HG03460 (cell line): ENCODE data around the gene PAK1.

ENCODE experiments used
- ATAC-seq: cut with Tn5 transposase; IDR thresholded peaks from one replicate; pipeline ENCODE4 v1.9.1; 2021; ENCODE audit not compliant: unreplicated experiment

The PAK1 gene

GRCh38 chr11:77440678-77441077 lies 33.2 kb downstream of the PAK1 start:
- no peak for ATAC-seq

DNA sequence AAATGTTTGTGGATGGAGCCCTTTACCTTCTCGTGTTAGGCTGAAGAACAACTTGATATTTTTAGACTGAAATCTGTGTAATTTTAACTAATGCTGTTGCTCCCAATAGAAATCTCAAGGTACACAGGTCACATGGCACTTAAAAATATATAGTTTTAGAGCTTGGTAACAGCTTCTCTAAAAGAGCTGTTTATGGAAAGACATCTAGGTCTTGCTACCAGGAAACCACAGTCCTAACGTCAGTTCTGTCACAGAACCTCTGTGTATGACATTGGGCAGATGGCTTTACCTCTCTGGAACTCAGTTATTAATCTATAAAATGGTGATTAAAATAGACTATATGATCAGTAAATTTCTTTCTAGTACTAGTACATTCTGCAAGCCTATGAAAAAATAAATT lies 35.4 kb downstream of the PAK1 start:
- ATAC-seq: no peak

- ATAC-seq: no peak
These were observed 36.9 kb downstream of the PAK1 start for GRCh38 chr11:77436969-77437368.

GRCh38 chr11:77436506-77436905 lies 37.4 kb downstream of the PAK1 start:
- ATAC-seq: no peak

- ATAC-seq: no peak
These were observed 37.9 kb downstream of the PAK1 start for GRCh38 chr11:77435972-77436371.

GRCh38 chr11:77431813-77432212 lies 42.1 kb downstream of the PAK1 start:
- ATAC-seq: no peak

GRCh38 chr11:77428598-77428997 lies 45.3 kb downstream of the PAK1 start:
- no peak for ATAC-seq

DNA sequence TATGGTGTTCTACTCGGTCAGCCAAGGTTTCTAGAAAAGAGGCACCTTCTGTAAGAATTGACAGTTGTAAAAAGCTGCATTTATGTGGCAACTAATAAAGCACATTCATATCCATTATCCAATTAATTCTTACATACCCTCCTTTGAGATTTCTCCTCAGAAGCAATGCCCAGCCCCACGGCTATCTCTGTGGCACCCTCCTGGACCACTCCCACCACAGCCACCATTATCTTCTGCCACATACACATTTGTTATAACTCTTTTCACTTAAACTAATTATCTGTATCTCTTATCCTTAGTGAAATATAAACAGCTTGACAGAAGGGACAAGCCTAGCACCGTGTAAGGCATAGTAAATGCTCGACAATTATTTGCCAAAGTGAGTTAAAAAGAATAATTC lies 48.5 kb downstream of the PAK1 start:
- ATAC-seq: no peak

DNA sequence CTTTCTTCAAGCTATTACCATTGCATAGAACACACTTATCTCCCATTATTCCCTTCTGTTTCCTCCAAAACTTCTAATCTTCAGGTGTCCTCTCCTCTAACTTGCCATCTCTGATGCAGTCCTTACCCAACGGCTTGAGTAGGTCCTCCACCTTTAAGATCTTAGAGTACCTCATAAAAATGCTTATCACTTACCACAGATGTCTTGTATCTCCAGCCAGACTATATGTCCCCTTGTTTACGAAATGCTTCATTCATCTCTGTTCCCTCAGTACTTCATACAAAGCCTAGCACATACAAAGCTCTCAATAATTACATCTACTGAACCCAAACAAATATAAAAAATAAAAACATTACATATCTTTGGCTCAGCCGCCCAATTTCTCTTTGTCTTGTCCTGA lies 49.2 kb downstream of the PAK1 start:
- no peak for ATAC-seq

- no peak for ATAC-seq
These were observed 50.3 kb downstream of the PAK1 start for GRCh38 chr11:77423624-77424023.

DNA sequence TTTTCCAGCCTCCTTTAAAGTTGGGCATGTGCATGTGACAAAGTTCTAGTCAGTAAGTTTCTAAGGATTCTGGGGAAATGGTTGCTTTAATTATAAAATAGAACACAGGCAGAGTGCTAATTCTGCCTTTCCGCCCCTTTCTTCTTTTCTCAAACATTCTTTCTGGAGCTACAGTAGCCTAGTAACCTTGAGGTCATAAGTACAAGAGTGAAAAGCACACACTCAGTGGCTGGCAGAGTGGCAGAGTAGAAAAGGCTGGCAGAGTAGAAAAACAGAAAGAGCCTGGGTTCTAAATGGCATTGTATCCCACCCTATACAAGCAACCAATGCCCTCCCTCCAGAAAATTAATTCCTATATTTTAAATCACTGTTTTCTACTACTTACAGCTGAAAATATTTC lies 51.2 kb downstream of the PAK1 start:
- ATAC-seq: no peak

DNA sequence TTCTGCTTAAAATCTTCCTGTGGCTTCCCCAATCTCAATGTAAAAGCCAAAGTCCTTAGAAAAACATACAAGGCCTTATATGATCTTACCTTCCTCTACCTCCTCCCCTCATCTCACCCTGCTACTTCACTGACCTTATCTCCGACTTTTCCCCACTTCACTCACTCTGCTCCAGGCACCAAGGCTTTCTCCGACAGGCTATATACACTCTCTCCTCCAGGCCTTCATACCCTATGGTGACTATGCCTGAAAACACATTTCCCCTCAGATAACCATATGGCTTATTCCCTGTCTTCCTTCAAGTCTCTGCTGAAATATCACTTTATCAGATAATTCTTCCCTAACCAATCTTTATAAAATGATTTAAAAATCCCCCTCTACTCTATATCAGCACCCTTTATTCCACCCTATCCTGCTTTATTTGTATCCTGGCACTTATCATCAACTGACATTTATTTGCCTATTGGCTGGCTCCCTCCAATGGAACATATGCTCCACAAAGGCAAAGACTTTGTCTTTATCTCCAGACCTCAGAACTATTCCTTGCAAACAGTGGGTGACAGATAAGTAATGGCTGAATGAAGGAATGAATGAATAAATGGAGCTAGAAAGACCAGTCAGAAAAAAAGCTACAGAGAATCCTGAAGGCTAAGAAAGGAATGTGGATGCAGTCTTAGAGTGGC lies 52.7 kb downstream of the PAK1 start:
- no peak for ATAC-seq

GRCh38 chr11:77418971-77419597 lies 54.8 kb downstream of the PAK1 start:
- ATAC-seq: peak; percentile 47

DNA sequence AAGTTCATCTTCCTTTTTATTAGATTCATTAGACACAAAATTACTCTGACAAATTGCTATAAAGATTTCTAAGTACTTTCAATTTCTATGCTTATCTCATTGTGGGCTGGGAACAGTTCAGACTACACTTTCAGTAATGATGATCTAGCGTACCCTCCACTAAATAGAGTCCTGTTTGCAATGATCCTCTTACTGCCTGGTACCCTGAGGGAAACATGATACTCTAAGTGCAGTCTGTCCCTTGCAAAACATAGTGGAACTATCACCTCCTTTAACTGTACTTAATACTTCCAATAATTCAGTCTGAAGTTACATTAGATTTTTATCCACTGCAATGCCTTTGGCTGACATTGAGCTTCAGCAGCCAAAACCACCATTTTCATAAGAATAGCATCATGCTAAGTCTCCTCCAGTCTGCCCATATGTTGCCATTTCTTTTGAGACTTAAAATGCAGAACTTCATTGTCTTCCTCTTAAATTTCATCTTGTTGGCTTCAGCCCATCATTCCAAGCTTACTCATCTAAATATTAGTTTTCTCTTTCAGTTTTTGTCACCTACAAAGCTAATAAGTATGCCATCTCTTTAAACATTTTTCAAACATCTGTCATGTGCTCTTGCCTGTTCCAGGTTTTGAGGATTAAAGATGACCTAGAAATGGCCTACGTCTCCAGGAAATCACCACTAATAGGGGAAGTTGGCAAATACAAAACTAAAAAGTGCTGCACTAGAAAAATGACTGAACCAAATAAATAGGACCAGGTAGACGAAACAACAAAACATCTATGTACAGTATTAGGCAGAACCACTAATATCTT lies 55.5 kb downstream of the PAK1 start:
- ATAC-seq: peak; percentile 74

- ATAC-seq: no peak
These were observed 57.5 kb downstream of the PAK1 start for GRCh38 chr11:77416357-77416756.

DNA sequence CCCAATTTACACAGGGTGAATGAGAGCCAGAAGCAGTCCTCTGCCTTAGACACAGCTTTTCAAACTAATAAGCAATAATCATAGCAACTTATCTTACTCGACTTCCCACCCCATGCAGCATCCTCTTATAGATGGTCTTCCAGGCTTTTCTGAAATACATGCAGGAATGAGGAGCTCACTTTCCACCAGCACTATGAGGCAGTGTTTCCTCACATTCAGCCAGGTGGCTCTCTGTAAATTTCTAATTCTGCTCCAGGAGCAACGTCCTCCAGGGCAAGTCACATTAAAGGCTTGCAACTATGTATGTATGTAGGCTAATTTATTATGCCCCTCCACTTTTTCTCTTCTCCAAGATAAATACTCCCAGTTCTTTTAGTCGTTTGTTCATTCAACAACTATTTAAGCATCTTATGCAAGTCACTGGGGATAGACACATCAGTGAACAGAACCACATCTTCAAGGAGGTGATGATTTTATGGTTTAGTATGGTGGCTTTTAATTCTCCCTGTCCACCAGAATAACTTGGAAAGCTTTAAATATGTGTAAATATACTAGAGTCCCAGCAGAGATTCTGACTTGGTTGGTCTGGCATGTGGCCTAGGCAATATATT lies 59.9 kb downstream of the PAK1 start:
- ATAC-seq: no peak

GRCh38 chr11:77412814-77413213 lies 61.1 kb downstream of the PAK1 start:
- no peak for ATAC-seq

DNA sequence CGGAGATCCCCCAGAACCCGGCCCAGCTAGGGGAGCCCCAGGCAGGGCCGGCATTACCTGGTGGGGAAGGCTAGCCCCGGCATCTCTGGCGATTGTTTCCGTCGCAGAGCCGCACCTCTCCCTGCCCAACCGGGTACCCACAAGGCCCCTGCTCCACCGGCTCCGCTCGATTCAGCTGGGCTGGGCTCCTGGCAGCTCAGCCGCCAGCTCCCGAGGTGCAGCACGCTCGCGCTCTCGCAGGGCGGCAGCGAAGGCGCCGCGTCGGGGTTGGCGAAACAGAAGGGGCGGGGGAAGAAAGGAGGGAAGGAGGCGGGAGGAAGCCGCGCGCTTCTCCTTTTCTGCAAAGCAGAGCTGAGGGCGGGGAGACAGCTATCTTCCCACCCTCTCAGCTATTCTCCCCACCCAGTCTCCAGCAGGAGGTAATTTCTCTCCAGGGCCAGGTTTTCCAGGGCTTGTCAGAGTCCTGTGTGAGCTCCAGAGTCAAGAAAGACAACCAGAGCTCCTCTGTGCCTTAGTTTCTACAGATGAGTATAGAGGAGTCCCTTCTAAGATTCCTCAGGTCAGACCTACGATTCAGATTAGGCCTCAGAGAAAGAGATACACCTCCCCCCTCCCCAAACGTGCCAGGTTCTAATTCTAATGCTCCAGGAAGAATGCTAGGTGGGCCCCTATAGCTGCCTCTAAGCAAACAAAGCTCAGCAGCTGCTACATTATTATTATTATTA lies 62.0 kb downstream of the PAK1 start:
- ATAC-seq: peak; percentile 88

DNA sequence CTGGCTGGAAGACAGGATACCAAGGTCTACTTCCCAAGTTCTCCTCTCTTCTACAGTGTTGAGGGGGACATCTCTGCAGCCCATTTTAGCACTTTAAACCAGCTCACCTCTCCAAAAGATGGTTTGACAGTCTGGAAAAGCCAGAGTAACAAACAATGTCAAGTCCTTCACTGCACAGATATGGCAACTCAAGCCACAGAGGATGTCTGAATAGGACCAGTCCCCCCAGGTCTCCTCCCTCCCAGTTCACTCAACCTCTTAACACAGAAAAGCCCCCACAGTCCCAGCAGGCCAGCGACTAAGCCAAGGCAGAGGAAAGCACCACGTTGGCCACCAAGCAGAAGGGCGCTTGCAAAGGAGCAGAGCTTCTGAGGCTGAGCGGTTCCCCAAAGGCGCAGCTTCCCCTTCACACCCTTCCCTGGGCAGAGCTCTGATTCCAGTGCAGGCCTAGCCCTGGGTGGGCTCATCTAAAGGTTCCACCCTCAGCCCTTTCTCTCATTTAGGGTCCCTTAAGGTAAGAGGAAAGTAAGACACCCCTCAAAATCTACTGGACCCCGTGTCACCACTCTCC lies 62.7 kb downstream of the PAK1 start:
- ATAC-seq: peak; percentile 49

DNA sequence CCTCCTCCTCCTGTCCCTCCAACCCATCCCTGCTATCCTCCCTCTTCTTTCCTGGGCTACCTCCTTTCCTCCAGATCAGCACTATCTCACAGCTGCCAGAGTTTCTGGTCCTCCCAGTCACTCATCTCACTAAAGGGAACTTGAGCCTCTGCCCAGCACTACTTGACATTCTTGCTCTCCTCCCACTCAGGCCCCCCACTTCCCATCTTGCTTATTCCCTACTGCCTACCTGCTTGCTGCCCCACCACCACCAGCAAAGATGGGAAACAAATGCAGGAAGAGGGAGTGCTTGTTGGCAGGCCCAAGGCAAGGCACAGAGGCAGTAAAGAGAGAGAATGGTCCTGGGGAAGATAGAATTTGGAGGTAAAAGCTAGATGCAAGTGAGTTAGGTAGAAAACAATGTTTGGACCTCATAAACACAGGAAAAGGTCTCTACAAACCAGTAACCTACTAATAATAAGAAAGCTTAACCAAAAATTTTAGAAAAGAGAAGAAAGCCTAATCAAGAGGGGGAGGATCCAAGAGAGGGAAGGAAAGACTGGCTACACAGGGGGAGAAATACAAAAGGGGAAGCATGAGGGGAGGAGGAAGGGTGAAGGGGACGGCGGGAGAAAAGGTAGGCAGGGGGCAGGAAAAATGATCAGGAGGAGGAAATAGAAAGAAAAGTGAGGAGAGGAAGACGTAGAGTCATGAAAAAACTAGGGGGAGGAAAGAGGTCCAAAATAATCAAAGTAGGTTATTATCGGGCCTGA lies 63.6 kb downstream of the PAK1 start:
- no peak for ATAC-seq
